Fibroblast of lung (primary cell): ENCODE data around the gene CACNA1A. TPM values are rescaled to one million over a fixed set of nuclear protein-coding genes. Genes with fewer than 3 reads are reported as not detected.

Experiments
- DNase-seq, 2 donors: peaks; one replicate each; pipeline versions ENCODE4 v3.0.0 to v3.0.0-alpha.2; 2010; ENCODE audit warnings: low read depth in 2 of 2
- H2AFZ ChIP-seq: 2 replicates; pipeline ENCODE4 v1.5.1; 2012; ENCODE audit warnings: low read length, control low read depth, inconsistent platforms
- H3K27ac ChIP-seq: 2 replicates; pipeline ENCODE4 v1.5.1; 2011; ENCODE audit warnings: low read length, control low read depth; ENCODE audit not compliant: insufficient read depth
- H3K27me3 ChIP-seq: 2 replicates; pipeline ENCODE4 v1.5.1; 2011; ENCODE audit warnings: mild to moderate bottlenecking, low read length; ENCODE audit not compliant: control insufficient read depth, insufficient read depth
- H3K36me3 ChIP-seq: 2 replicates; pipeline ENCODE4 v1.5.1; 2011; ENCODE audit warnings: low read length; ENCODE audit not compliant: control insufficient read depth, insufficient read depth
- H3K4me1 ChIP-seq: 2 replicates; pipeline ENCODE4 v1.5.1; 2011; ENCODE audit warnings: low read length; ENCODE audit not compliant: control insufficient read depth, insufficient read depth; ENCODE audit errors: extremely low read depth
- H3K4me2 ChIP-seq: 2 replicates; pipeline ENCODE4 v1.5.1; 2011; ENCODE audit warnings: low read length, control low read depth; ENCODE audit not compliant: insufficient read depth; ENCODE audit errors: extremely low read depth
- H3K4me3 ChIP-seq, 4 experiments: fragments of 200-600 bp in 1 of 4; sonication (generic) in 1 of 4; replicated peaks in 1 of 4; 2 replicates each; pipeline ENCODE4 v1.5.1; 2011 to 2016; ENCODE audit warnings: low read length in 4 of 4, low read depth in 3 of 4, mild to moderate bottlenecking in 3 of 4, control low read depth in 2 of 4, inconsistent platforms in 1 of 4, mixed read lengths in 1 of 4; ENCODE audit not compliant: insufficient read depth in 1 of 4; ENCODE audit errors: control extremely low read depth in 1 of 4
- H3K79me2 ChIP-seq: 2 replicates; pipeline ENCODE4 v1.5.1; 2012; ENCODE audit warnings: mild to moderate bottlenecking, low read length, inconsistent platforms; ENCODE audit not compliant: control insufficient read depth, insufficient read depth
- H3K9ac ChIP-seq: 2 replicates; pipeline ENCODE4 v1.5.1; 2011; ENCODE audit warnings: mild to moderate bottlenecking, low read length, control low read depth; ENCODE audit not compliant: insufficient read depth
- H3K9me3 ChIP-seq: 2 replicates; pipeline ENCODE4 v1.5.1; 2012; ENCODE audit warnings: low read depth, low read length; ENCODE audit not compliant: control insufficient read depth, insufficient read depth
- H4K20me1 ChIP-seq: 2 replicates; pipeline ENCODE4 v1.5.1; 2011; ENCODE audit warnings: low read length; ENCODE audit not compliant: control insufficient read depth, insufficient read depth; ENCODE audit errors: extremely low read depth
- CTCF ChIP-seq, 2 donors: IDR thresholded peaks in 1 of 2; conservative IDR thresholded peaks in 1 of 2; 1 replicate in 1 of 2; 2 replicates in 1 of 2; pipeline ENCODE4 v1.5.1; 2011 to 2012; ENCODE audit warnings: low read length in 2 of 2, control low read depth in 1 of 2, inconsistent platforms in 1 of 2, low read depth in 1 of 2, mild to moderate bottlenecking in 1 of 2
- EZH2 ChIP-seq: IDR thresholded peaks from 2 replicates; pipeline ENCODE4 v1.5.1; 2012; ENCODE audit warnings: low read length, control low read depth, mild to moderate bottlenecking; ENCODE audit errors: missing control alignments
- polyA plus RNA-seq, 2 donors: library from polyadenylated mRNA; depleted of rRNA in 1 of 2; stranded (reverse) in 1 of 2; unstranded in 1 of 2; fragments of >200 nt; gene quantifications; 2 replicates each; pipeline ENCODE4 v1.2.1, GENCODE V29; 2011 to 2012; ENCODE audit warnings: missing spikeins in 1 of 2
- total RNA-seq: library from RNA; depleted of rRNA; stranded (reverse); fragments of >200 nt; gene quantifications from 2 replicates; pipeline ENCODE4 v1.2.1, GENCODE V29; 2014

The CACNA1A gene
- total and polyA plus RNA-seq, 2 donors (not counting 1 experiment from before 2014, with no cell fraction given) = 0.96 to 9.7 TPM

- Histone ChIP-seq H3K4me2 (no peak overlapping the region), H2AFZ (no peak overlapping the region), H3K36me3 (no peaks in the 10 kb centered on the region), H3K27me3 (no peaks in the 10 kb centered on the region), H4K20me1 (no peaks in the 10 kb centered on the region), H3K4me1 (no peaks in the 10 kb centered on the region), H3K9ac (no peak overlapping the region), H3K27ac (no peak overlapping the region), H3K79me2 (no peaks in the 10 kb centered on the region), H3K4me3 (no peak overlapping the region), H3K9me3 (no peaks in the 10 kb centered on the region)
- TF ChIP-seq CTCF (conservative IDR thresholded peaks at IDR 0.05 in 1 of 2, IDR thresholded peaks at IDR 0.05 in 1 of 2; ENCODE audit: low read depth in 1 of 2, low read length in 2 of 2) (no peak), EZH2 (no peak)
- DNase-seq = peak; percentile 37 to 38
These were observed 64.3 kb downstream of the CACNA1A start for GRCh38 chr19:13441810-13442512.

- Histone ChIP-seq H3K27me3 (no peaks in the 10 kb centered on the region), H4K20me1 (no peaks in the 10 kb centered on the region), H3K27ac (no peak overlapping the region), H3K4me2 (no peak overlapping the region), H2AFZ (no peak overlapping the region), H3K9ac (no peak overlapping the region), H3K4me3 (no peak overlapping the region), H3K4me1 (no peaks in the 10 kb centered on the region), H3K9me3 (no peaks in the 10 kb centered on the region), H3K79me2 (no peaks in the 10 kb centered on the region), H3K36me3 (no peaks in the 10 kb centered on the region)
- no peak for DNase-seq
- TF ChIP-seq CTCF (conservative IDR thresholded peaks at IDR 0.05 in 1 of 2, IDR thresholded peaks at IDR 0.05 in 1 of 2; ENCODE audit: low read depth in 1 of 2, low read length in 2 of 2) (no peak), EZH2 (no peak)
These were observed 68.2 kb downstream of the CACNA1A start for GRCh38 chr19:13437919-13438618.

- Histone ChIP-seq H3K27ac (no peak overlapping the region), H3K4me1 (no peaks in the 10 kb centered on the region), H3K4me2 (no peak overlapping the region), H3K9ac (no peak overlapping the region), H3K4me3 (no peak overlapping the region), H2AFZ (no peak overlapping the region), H4K20me1 (no peaks in the 10 kb centered on the region), H3K9me3 (no peaks in the 10 kb centered on the region), H3K79me2 (no peaks in the 10 kb centered on the region), H3K27me3 (no peaks in the 10 kb centered on the region), H3K36me3 (no peaks in the 10 kb centered on the region)
- TF ChIP-seq CTCF (conservative IDR thresholded peaks at IDR 0.05 in 1 of 2, IDR thresholded peaks at IDR 0.05 in 1 of 2; ENCODE audit: low read depth in 1 of 2, low read length in 2 of 2) (no peak), EZH2 (no peak)
- no peak for DNase-seq
These were observed 69.9 kb downstream of the CACNA1A start for GRCh38 chr19:13436352-13436751.
